GM19035 (cell line): Measurements from ENCODE around the gene ROBO1.
A peak's percentile ranks its signal among the peaks of the same experiment; 100 is the strongest.

Experiments used
- ATAC-seq: cut with Tn5 transposase; IDR thresholded peaks from one replicate; pipeline ENCODE4 v1.9.1; 2021; ENCODE audit not compliant: unreplicated experiment

ROBO1 gene

DNA sequence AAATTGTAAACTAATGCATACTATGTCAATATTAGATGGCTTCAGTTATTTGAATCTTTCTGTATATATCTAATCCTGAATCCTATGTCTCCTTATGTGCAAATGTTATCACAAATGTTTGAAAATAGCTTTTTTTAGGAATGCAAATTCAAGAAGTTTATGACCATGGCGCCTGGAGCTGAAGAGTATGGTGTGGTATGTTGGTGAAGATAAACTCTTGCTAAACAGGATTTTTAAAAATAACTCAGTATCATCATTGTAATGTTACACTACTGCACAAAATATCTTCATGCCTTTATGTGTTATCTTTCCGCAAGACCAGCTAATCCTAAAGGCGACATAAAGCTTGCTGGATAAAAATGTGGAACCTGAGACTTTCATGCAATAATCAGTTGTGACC, 382.6 kb downstream of the ROBO1 start:
- ATAC-seq, result no peak

GRCh38 chr3:79383402-79384012, 384.3 kb downstream of the ROBO1 start:
- no peak for ATAC-seq

DNA sequence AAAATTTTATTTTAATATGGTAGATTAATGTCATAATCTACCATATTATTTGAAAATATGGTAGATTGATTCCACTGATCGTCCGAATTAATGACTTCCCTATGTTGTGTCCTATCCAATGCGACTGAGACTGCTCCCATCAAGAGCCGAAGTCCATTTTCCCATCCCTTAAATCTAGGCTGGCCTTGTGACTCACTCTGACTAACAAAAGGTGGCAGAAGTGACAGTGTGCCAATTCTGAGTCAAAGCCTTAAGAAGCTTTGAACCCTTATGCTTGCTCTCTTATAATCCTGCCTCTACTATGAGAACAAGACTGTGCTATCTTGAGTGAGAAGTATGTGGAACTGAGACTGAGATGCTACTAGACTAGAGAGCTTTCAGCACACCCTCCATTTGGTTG, 387.2 kb downstream of the ROBO1 start:
- no peak for ATAC-seq

GRCh38 chr3:79378064-79378463, 389.7 kb downstream of the ROBO1 start:
- no peak for ATAC-seq

DNA sequence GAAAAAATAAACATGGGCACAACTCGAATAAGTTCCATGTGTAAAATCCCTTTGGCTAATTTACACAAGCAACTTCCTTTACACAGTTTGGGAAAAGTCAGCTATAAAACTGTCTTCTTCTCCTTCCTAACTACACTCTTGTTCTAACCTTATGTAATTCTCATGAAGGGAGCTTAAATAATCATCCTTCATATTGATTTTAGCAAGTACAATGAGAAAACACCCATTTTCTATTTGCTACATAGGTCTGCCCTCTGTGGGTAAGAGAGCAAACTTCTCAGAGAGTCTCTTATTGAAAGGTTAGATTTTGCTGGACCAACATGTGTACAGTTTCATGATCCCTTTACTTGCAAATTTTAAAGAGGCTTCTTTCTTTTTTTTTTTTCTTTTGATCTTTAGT, 398.5 kb downstream of the ROBO1 start:
- no peak for ATAC-seq

DNA sequence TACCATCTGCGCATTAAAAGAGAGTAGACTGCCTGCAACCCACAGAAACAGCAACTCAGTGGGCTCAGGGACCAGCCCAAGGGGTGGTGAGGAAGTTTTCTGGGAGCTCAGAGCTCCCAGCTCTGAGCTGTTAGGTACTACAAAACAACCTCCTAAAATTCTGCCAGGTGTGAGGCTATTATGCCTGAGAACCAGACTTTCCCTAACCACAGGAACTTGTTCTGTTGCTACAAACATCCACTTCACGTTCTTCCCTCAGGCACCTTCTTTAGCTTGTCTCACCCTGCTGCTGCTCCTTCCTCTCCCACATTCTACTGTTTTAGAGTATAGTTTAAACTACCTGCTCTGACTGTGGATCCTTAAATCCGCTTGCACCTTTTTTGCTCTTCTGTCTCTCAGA, 399.4 kb downstream of the ROBO1 start:
- no peak for ATAC-seq

GRCh38 chr3:79367803-79368202, 400.0 kb downstream of the ROBO1 start:
- no peak for ATAC-seq

- ATAC-seq, result no peak
Observed at GRCh38 chr3:79367066-79367465, 400.7 kb downstream of the ROBO1 start.

DNA sequence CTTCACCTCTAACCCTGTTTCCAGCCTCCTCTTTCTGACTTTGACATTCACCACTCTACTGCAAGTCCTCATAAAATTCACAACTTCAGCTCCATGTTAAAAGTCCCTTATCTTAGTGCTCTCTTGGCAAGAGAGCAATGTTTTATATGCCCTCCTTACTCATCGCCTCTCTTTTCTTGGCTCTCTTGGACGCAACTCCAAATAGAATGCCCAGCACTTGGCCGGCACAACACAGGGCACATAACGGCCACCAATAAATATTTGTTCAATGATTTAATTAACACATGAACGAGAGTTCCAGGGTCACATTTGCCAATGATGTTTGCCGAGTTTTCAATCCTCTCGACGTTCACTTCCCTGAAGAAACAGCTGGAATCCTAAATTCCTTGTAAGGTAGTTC, 401.4 kb downstream of the ROBO1 start:
- ATAC-seq, result no peak

DNA sequence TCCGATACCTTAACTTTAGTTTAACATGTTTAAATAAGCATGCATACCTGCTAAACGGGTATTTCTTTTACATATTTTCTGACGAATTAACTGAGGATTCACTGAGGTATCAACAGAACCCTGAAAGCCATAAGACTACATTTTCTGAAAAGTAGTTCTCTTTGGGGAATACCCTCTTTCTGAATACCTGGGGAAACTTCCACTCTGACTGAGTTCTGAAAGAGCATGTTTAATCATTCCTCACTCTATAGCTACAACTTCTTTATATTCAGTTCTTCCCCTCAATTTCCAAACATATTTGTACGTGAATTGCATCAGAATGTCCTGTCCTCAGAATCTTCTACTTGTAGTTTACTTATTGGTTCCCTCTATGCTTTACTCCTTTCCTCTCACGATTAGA, 403.0 kb downstream of the ROBO1 start:
- ATAC-seq, result no peak

DNA sequence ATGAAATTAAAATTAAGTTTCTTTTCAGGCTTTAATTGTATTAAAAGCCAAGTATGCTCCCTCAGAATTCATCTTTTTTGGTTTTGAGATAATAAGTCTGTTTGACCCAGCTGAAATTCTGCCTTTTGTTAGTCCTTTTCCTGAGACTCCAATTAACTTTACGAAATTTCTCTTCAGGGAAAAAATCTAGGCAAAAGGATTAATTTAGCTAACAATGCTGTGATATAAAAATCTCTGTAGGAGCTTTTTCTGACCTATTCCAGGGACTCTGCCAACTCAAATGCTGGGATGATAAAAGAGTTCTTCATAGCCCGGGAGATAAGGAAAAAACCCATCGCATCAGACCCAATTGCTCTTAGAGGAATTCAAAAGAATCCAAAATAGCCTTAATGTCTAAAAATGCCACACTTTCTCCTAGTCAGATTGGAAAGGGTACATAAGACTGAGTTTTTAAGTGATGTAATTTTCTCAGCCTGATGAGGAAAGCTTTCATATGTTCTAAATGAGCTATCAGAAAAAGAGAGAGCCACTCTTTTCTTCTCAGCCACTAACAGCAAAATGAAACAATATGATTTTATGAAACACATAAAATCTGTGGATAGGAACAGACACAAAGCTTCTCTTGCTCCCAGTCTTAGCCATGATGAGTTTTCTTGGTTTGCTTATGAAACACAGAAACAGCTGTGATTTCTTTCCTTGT, 405.1 kb downstream of the ROBO1 start:
- ATAC-seq, result no peak

GRCh38 chr3:79361748-79362378, 405.9 kb downstream of the ROBO1 start:
- ATAC-seq, result peak; percentile 91

- ATAC-seq, result no peak
Observed at GRCh38 chr3:79358327-79358726, 409.5 kb downstream of the ROBO1 start.

DNA sequence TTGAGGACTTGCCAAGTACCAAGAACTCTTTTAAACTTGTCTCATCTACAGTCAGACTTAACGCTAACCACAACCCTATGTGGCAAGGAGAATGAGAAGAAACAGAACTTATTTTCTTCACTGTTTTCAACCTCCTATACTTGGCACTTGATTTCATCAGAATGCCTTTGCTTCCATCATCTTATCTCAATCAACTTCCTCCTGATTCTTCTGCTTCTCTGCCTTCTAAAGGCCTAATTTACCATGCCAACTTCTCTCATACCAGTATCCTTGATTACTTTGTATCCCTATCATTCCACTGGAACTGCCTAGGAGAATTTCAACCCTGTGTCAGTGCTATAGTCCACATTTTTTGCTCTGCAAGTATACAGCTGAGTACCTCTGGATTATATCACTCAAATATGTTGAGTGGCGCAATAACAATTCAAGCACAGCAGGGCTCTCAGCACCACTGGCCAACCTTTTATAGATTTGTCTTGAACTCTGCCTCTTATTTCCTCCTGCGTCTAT, 413.6 kb downstream of the ROBO1 start:
- ATAC-seq, result no peak

- no peak for ATAC-seq
Observed at GRCh38 chr3:79351699-79352098, 416.1 kb downstream of the ROBO1 start.

GRCh38 chr3:79344876-79345871, 422.6 kb downstream of the ROBO1 start:
- no peak for ATAC-seq

DNA sequence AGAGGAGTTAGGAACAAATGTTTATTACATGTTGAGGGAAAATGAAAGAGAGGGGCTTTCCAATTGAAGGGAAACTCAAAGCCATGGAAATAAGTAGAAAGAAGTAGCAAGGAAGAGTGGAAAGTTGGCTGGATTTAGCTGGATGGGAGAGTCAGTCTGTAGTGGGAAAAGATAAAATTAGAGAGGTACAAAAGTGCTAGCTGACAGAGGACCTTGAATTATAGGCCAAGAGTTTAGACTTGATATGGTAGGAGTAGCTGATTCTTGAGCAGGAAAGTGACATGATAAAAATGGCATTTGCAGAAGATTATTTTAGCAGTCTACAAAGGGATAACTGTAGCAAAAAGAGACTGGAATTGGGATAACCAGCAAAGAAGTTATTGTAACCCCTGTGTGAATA, 425.8 kb downstream of the ROBO1 start:
- ATAC-seq, result no peak

GRCh38 chr3:79339846-79340245, 428.0 kb downstream of the ROBO1 start:
- no peak for ATAC-seq

DNA sequence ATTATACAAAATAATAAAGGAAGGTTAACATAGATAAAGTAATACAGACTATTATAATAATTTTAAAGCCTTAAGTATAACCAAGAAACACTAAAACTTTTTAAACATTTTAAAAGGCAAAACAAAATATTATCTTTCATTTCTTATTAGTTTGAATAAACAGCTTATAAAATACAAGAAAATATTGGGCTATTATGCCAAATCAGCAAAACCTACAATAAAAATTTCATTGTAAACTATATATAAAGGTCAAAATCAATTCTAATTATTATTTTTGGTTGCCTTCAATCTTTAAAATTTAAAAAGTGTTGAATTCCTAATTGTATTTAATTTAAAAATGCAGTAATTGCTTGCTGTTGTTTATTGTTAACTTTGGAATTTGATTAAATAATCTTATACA, 430.0 kb downstream of the ROBO1 start:
- ATAC-seq, result no peak

- no peak for ATAC-seq
Observed at GRCh38 chr3:79329154-79329553, 438.6 kb downstream of the ROBO1 start.

DNA sequence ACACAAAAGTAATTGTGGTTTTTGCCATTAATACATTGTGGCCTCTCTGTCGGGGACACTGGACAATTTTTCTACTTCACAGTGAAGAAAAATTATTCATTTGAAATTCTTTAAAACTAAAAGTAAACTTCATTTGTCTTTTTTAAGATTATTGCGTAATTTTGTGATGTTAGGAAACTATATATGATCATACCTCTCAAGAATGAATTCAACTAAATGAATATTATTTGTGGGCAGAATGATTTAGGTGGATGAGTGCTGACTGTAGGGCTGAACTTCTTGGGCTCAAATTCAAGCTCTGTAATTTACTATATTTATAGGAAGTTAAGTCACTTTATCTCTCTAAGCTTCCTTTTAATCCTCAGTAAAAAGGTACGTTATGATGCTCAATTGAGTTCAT, 441.2 kb downstream of the ROBO1 start:
- no peak for ATAC-seq
